PC-3 (cell line): ENCODE data around the gene HNF1A.

ENCODE experiments used
- EZH2 ChIP-seq: fragments of 300-600 bp; sonication (generic); IDR thresholded peaks from one replicate; pipeline ENCODE4 v1.6.1; 2017; ENCODE audit warnings: antibody characterized with exemption, mild to moderate bottlenecking, low read length; ENCODE audit not compliant: unreplicated experiment
- TF ChIP-seq, protein P1 (sequence below): fragments of 300-600 bp; sonication (generic); conservative IDR thresholded peaks from 2 replicates; pipeline ENCODE4 v1.5.1; 2017; ENCODE audit warnings: antibody characterized with exemption, low read depth, mild to moderate bottlenecking, low read length

- TF ChIP-seq, protein P1, sequence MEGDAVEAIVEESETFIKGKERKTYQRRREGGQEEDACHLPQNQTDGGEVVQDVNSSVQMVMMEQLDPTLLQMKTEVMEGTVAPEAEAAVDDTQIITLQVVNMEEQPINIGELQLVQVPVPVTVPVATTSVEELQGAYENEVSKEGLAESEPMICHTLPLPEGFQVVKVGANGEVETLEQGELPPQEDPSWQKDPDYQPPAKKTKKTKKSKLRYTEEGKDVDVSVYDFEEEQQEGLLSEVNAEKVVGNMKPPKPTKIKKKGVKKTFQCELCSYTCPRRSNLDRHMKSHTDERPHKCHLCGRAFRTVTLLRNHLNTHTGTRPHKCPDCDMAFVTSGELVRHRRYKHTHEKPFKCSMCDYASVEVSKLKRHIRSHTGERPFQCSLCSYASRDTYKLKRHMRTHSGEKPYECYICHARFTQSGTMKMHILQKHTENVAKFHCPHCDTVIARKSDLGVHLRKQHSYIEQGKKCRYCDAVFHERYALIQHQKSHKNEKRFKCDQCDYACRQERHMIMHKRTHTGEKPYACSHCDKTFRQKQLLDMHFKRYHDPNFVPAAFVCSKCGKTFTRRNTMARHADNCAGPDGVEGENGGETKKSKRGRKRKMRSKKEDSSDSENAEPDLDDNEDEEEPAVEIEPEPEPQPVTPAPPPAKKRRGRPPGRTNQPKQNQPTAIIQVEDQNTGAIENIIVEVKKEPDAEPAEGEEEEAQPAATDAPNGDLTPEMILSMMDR, result no peak
- no peak for TF ChIP-seq EZH2
These were observed 46.3 kb upstream of the HNF1A start for GRCh38 chr12:120932058-120932457.
